Measurements from ENCODE around the gene LDLRAD2. TPM values are rescaled to one million over a fixed set of nuclear protein-coding genes. Genes with fewer than 3 reads are reported as not detected.
A peak's percentile ranks its signal among the peaks of the same experiment; 100 is the strongest.
"Not testable (repeated sequence)": the region's sequence is repeated elsewhere in the genome, so short reads cannot be mapped to it uniquely, and the experiment has no call there.

The LDLRAD2 gene
- total RNA-seq, 1 donor from 2014 or later = not detected

DNA sequence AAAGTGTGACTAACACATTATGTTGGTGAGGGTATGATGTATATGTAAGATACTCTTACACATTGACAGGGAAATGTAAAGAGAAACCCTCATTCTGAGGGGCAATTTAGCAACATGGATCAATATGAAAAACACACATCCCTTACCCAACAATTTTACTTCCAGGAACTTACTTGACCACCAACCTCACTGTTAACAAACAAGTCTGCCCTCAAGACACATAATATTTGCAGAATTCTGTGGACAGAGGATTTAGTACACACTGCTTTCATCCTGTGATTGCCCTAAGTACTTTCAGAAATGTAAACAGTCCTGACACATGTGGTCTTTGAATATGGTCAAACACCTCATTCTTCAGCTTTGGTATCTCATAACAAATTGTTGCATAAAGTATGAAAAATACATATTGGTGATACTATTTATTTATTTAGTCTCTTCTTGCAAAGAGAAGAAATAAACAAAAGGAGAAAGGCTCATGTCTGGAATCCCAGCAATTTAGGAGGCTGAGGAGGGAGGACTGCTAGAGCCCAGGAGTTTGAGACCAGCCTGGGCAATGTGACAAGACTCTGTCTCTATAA lies 36.0 kb upstream of the LDLRAD2 start:
- no peaks in the 10 kb centered on the region for H3K27me3 ChIP-seq (ENCODE audit: low read depth)
- TF ChIP-seq, protein P1, sequence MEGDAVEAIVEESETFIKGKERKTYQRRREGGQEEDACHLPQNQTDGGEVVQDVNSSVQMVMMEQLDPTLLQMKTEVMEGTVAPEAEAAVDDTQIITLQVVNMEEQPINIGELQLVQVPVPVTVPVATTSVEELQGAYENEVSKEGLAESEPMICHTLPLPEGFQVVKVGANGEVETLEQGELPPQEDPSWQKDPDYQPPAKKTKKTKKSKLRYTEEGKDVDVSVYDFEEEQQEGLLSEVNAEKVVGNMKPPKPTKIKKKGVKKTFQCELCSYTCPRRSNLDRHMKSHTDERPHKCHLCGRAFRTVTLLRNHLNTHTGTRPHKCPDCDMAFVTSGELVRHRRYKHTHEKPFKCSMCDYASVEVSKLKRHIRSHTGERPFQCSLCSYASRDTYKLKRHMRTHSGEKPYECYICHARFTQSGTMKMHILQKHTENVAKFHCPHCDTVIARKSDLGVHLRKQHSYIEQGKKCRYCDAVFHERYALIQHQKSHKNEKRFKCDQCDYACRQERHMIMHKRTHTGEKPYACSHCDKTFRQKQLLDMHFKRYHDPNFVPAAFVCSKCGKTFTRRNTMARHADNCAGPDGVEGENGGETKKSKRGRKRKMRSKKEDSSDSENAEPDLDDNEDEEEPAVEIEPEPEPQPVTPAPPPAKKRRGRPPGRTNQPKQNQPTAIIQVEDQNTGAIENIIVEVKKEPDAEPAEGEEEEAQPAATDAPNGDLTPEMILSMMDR (IDR thresholded peaks at IDR 0.05; ENCODE audit: borderline replicate concordance) = no peak
- no peak for DNase-seq
- H3K4me3 ChIP-seq = no peak overlapping the region
- no peaks in the 10 kb centered on the region for H3K36me3 ChIP-seq
- intact Hi-C loops (cut with micrococcal nuclease) = no loop called here
- H3K27ac ChIP-seq (replicated peaks) = no peak overlapping the region
- H3K9me3 ChIP-seq (replicated peaks) = peaks cover 6% of the 10 kb centered on the region
- H3K4me1 ChIP-seq = peaks cover 37% of the 10 kb centered on the region

DNA sequence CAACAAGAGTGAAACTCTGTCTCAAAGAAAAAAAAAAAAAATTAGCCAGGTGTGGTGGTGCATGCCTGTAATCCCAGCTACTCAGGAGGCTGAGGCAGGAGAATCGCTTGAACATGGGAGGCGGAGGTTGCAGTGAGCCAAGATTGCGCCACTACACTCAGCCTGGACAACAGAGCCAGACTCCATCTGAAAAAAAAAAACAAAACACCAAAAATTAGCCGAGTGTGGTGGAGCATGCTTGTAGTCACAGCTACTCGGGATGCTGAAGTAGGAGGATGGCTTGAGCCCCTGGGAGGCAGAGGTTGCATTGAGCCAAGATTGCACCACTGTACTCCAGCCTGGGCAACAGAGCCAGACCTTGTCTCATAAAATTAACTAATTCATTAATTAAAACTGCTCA lies 35.1 kb upstream of the LDLRAD2 start:
- H3K4me3 ChIP-seq; H3K9me3 ChIP-seq (replicated peaks); intact Hi-C loops (cut with micrococcal nuclease); H3K27me3 ChIP-seq (ENCODE audit: low read depth); H3K27ac ChIP-seq (replicated peaks); DNase-seq; H3K36me3 ChIP-seq: not testable (repeated sequence)
- peaks cover 45% of the 10 kb centered on the region for H3K4me1 ChIP-seq

DNA sequence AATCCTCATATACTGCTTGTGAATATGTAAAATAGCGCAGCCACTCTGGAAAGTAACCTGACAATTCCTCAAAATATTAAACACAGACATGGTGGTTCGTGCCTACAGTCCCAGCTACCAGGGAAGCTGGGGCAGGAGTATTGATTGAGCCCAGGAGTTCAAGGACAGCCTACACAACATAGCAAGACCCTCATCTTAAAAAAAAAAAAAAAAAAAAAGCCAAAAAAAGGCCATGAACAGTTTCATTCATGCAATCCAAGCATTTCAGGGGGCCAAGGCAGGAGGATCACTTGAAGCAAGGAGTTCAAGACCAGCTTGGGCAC lies 33.7 kb upstream of the LDLRAD2 start:
- peaks cover 54% of the 10 kb centered on the region for H3K4me1 ChIP-seq
- DNase-seq = no peak

DNA sequence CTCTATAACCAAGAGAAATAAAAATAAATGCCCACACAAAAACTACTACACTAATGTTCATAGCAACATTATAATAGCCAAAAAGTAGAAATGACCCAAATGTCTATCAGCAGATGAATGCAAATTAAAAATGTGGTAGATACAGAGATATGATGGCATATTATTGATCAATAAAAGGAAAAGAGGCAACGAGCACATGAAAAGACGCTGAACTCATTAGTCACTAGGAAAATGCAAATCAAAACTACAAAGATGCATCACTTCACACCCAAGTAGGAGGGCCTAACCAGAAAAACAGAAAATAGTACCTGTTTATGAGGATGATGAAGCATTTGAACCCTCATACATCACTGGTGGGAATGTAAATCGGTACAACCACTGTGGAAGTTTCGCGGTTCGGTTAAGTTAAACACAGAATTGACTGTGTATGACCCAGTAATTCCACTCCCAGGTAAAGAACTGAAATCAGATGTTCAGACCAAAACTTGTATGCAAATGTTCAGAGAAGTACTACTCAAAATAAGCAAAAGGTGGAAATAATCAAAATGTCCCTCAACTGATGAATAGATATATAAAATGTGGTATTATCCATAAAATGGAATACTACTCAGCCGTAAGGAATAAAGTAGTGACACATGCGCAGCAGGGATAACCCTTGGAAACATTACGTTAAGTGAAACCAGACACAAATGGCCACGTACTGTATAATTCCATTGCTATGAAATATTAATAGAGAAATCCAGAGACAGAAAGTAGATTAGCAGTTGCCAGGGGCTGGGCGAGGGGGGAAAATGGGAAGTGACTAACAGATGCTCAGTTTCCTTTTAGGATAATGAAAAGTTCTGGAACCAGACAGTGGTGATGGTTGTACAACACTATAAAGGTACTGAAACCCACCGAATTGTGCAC lies 32.2 kb upstream of the LDLRAD2 start:
- Histone ChIP-seq H3K4me3 (no peak overlapping the region), H3K27me3 (ENCODE audit: low read depth) (no peaks in the 10 kb centered on the region), H3K27ac (replicated peaks) (no peak overlapping the region), H3K4me1 (peaks cover 52% of the 10 kb centered on the region), H3K36me3 (no peaks in the 10 kb centered on the region), H3K9me3 (replicated peaks) (peaks cover 6% of the 10 kb centered on the region)
- no peak for DNase-seq
- TF ChIP-seq, protein P1 (IDR thresholded peaks at IDR 0.05; ENCODE audit: borderline replicate concordance) = no peak
- intact Hi-C loops (cut with micrococcal nuclease) = no loop called here

More for the DNA sequence above, 33.7 kb upstream of the LDLRAD2 start:
- no peak overlapping the region for H3K27ac ChIP-seq (replicated peaks)
- intact Hi-C loops (cut with micrococcal nuclease) = no loop called here
- H3K36me3 ChIP-seq = no peaks in the 10 kb centered on the region
- H3K9me3 ChIP-seq (replicated peaks) = peaks cover 6% of the 10 kb centered on the region
- H3K4me3 ChIP-seq = no peak overlapping the region
- TF ChIP-seq, protein P1 (IDR thresholded peaks at IDR 0.05; ENCODE audit: borderline replicate concordance) = no peak
- no peaks in the 10 kb centered on the region for H3K27me3 ChIP-seq (ENCODE audit: low read depth)

DNA sequence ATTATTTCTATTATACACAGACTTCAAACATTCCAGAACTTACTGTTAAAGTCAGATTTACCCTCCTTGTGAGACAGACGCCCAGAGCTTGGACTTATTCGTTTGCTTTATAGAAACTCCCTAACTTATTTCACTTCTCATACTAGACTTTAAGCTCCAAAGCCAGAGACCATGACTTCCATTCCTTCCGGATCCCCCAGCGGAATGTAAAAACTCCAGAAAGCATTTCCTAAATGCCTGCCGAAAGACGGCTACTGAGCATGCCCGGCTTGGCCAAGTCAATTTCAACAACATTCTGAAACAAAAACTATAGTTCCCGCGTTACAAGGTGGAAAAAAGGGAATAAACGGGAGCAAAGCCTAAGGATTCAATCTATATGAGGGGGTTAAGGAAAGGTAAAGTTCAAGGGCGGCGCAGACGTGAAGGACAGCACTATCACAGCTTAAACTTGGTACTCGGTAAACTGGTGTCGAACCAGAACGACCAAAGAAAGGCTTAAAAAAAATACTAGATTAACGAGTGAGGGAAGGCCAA lies 30.2 kb upstream of the LDLRAD2 start:
- Histone ChIP-seq H3K9me3 (replicated peaks) (peaks cover 6% of the 10 kb centered on the region), H3K36me3 (no peaks in the 10 kb centered on the region), H3K27me3 (ENCODE audit: low read depth) (no peaks in the 10 kb centered on the region), H3K4me3 (peak overlapping the region; percentile 85), H3K27ac (replicated peaks) (peak overlapping the region; percentile 97), H3K4me1 (peaks cover 39% of the 10 kb centered on the region)
- TF ChIP-seq, protein P1 (IDR thresholded peaks at IDR 0.05; ENCODE audit: borderline replicate concordance) = no peak
- intact Hi-C loops (cut with micrococcal nuclease) = no loop called here
- DNase-seq = no peak

All from left ventricle myocardium inferior (tissue), 1 donor.